Type B pancreatic cell (in vitro differentiated cells): ENCODE results near the gene PLA2G4E. TPM values are rescaled to one million over a fixed set of nuclear protein-coding genes. Genes with fewer than 3 reads are reported as not detected.
A peak's percentile ranks its signal among the peaks of the same experiment; 100 is the strongest.

Source experiments
- DNase-seq: peaks from one replicate; pipeline ENCODE4 v3.0.0; 2021; ENCODE audit warnings: mixed read lengths; ENCODE audit not compliant: unreplicated experiment; ENCODE audit errors: extremely low spot score
- H3K27ac Mint-ChIP-seq: 2 replicates; pipeline ENCODE4 v1.8.0; 2021; ENCODE audit warnings: mild to moderate bottlenecking, mixed read lengths
- H3K27me3 Mint-ChIP-seq: 2 replicates; pipeline ENCODE4 v1.8.0; 2021; ENCODE audit warnings: mixed read lengths
- H3K36me3 Mint-ChIP-seq: 2 replicates; pipeline ENCODE4 v1.8.0; 2021; ENCODE audit warnings: mixed read lengths
- H3K4me1 Mint-ChIP-seq: one replicate; pipeline ENCODE4 v1.8.0; 2021; ENCODE audit warnings: mixed read lengths; ENCODE audit not compliant: unreplicated experiment
- H3K4me3 Mint-ChIP-seq: 2 replicates; pipeline ENCODE4 v1.8.0; 2021; ENCODE audit warnings: mild to moderate bottlenecking, mixed read lengths
- H3K9me3 Mint-ChIP-seq: 2 replicates; pipeline ENCODE4 v1.8.0; 2021; ENCODE audit warnings: mixed read lengths
- total RNA-seq: library from RNA; stranded (reverse); gene quantifications from 2 replicates; pipeline ENCODE4 v1.2.1, GENCODE V29; 2021; ENCODE audit warnings: low replicate concordance
- TF ChIP-seq, protein P1 (sequence below): fragments of 200-600 bp; sonication (generic); conservative IDR thresholded peaks from 2 replicates; pipeline ENCODE4 v1.5.0; 2021; ENCODE audit warnings: antibody characterized with exemption, mild to moderate bottlenecking

The PLA2G4E gene
- total RNA-seq, 1 donor from 2014 or later, result not detected

- TF ChIP-seq, protein P1, sequence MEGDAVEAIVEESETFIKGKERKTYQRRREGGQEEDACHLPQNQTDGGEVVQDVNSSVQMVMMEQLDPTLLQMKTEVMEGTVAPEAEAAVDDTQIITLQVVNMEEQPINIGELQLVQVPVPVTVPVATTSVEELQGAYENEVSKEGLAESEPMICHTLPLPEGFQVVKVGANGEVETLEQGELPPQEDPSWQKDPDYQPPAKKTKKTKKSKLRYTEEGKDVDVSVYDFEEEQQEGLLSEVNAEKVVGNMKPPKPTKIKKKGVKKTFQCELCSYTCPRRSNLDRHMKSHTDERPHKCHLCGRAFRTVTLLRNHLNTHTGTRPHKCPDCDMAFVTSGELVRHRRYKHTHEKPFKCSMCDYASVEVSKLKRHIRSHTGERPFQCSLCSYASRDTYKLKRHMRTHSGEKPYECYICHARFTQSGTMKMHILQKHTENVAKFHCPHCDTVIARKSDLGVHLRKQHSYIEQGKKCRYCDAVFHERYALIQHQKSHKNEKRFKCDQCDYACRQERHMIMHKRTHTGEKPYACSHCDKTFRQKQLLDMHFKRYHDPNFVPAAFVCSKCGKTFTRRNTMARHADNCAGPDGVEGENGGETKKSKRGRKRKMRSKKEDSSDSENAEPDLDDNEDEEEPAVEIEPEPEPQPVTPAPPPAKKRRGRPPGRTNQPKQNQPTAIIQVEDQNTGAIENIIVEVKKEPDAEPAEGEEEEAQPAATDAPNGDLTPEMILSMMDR, result no peak
- H3K27ac Mint-ChIP-seq, result peak overlapping the region; percentile 43
- H3K4me3 Mint-ChIP-seq, result no peak overlapping the region
- H3K4me1 Mint-ChIP-seq, result peaks cover 61% of the 10 kb centered on the region
- H3K36me3 Mint-ChIP-seq, result peaks cover 9% of the 10 kb centered on the region
- no peaks in the 10 kb centered on the region for H3K9me3 Mint-ChIP-seq
- no peak for DNase-seq
- H3K27me3 Mint-ChIP-seq, result peaks cover 3% of the 10 kb centered on the region
Observed at GRCh38 chr15:41933771-41934170, 87.1 kb downstream of the PLA2G4E start.

GRCh38 chr15:41933326-41933725, 87.5 kb downstream of the PLA2G4E start:
- H3K9me3 Mint-ChIP-seq, result no peaks in the 10 kb centered on the region
- no peak for DNase-seq
- TF ChIP-seq, protein P1, result no peak
- H3K36me3 Mint-ChIP-seq, result peaks cover 9% of the 10 kb centered on the region
- peaks cover 61% of the 10 kb centered on the region for H3K4me1 Mint-ChIP-seq
- H3K27ac Mint-ChIP-seq, result peak overlapping the region; percentile 71
- H3K4me3 Mint-ChIP-seq, result peak overlapping the region; percentile 45
- H3K27me3 Mint-ChIP-seq, result peaks cover 3% of the 10 kb centered on the region

- no peaks in the 10 kb centered on the region for H3K9me3 Mint-ChIP-seq
- peaks cover 9% of the 10 kb centered on the region for H3K36me3 Mint-ChIP-seq
- DNase-seq, result no peak
- TF ChIP-seq, protein P1, result no peak
- peaks cover 68% of the 10 kb centered on the region for H3K4me1 Mint-ChIP-seq
- H3K27ac Mint-ChIP-seq, result peak overlapping the region; percentile 71
- H3K27me3 Mint-ChIP-seq, result peaks cover 3% of the 10 kb centered on the region
- H3K4me3 Mint-ChIP-seq, result peak overlapping the region; percentile 45
Observed at GRCh38 chr15:41932511-41933289, 88.1 kb downstream of the PLA2G4E start.

DNA sequence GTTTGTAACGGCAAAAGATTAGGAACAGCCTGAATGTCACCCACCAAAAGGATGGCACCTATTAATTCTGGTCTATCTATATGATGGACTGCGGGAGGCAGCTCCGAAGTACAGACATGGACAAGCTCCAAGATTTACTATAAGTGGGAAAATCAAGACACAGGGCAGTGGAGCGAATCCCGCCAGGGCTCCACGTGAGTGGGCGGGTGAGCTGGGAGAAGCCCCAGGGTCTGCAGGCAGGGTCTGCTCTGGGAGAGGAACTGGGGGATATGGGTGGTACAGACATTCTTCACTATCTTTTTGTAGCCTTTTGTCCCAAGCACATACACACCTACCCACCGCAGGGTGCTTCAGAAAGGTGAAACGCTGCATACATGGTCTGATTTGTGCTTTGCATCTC, 88.7 kb downstream of the PLA2G4E start:
- peaks cover 3% of the 10 kb centered on the region for H3K27me3 Mint-ChIP-seq
- DNase-seq, result no peak
- H3K4me1 Mint-ChIP-seq, result peaks cover 67% of the 10 kb centered on the region
- no peak overlapping the region for H3K27ac Mint-ChIP-seq
- peak overlapping the region; percentile 45 for H3K4me3 Mint-ChIP-seq
- TF ChIP-seq, protein P1, result no peak
- no peaks in the 10 kb centered on the region for H3K9me3 Mint-ChIP-seq
- peaks cover 9% of the 10 kb centered on the region for H3K36me3 Mint-ChIP-seq

Other genes with a start within 250 kb of the PLA2G4E start
- 21.1 and 34.8 TPM in 2 replicates for gene MAPKBP1, start 246.6 kb downstream of the PLA2G4E start, total RNA-seq
- gene JMJD7, start 192.9 kb downstream of the PLA2G4E start, total RNA-seq, result 29.0 and 51.7 TPM in 2 replicates
- gene PLA2G4B, start 182.2 kb downstream of the PLA2G4E start, total RNA-seq, result 17.7 and 19.9 TPM in 2 replicates
- gene SPTBN5, start 127.0 kb downstream of the PLA2G4E start, total RNA-seq, result 3.1 and 4.2 TPM in 2 replicates
- 18.8 and 25.2 TPM in 2 replicates for gene EHD4, start 48.5 kb downstream of the PLA2G4E start, total RNA-seq
- not detected in 2 replicates for gene PLA2G4D, start 73.5 kb upstream of the PLA2G4E start, total RNA-seq
- gene PLA2G4F, start 135.6 kb upstream of the PLA2G4E start, total RNA-seq, result 1.1 and 3.2 TPM in 2 replicates
- 63.6 and 76.8 TPM in 2 replicates for gene VPS39, start 187.3 kb upstream of the PLA2G4E start, total RNA-seq